HG03108 (cell line): ENCODE data around the gene DNAJC22.

Experiments used
- ATAC-seq: cut with Tn5 transposase; IDR thresholded peaks from one replicate; pipeline ENCODE4 v1.9.1; 2021; ENCODE audit warnings: moderate library complexity; ENCODE audit not compliant: unreplicated experiment

DNAJC22 gene

DNA sequence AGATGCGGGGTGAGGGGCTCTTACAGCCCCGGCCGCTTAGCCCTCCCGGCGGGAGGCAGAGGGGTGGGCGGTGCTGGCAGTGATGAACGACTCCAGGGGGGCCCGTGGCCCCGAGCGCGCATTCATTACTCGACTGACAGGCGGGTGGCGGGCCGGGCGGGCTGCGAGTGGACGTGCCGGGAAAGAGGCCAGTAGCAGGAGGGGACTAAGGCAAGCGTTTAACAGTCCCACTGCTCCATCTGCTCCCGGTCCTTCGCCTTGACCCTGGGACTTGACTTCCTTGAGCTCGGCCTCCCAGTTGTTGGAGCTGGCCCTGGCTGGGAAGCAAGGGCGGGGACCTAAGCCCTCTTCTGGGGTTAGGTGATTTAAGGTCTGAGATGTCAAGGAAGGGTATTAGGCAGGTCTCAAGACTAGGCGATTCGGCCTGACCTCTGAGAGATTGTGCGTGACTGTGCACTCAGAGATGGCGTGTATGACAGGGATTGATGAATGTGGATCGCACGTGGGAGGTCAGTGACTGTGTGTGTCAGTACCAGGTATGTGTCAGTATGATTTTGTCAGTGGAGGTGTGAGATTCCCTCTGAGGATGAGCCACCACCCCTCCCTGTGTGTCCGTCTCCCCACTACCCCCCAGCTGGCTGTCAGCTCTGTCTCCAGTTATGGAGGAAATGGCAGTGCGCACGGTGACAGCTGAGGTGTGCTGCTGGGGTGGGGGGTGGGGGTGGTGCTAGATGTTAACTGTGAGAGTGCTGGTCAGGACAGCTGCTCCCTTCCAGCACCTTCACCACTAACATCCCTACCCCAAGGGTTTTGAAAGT, 3.6 kb upstream of the DNAJC22 start:
- ATAC-seq: no peak

DNA sequence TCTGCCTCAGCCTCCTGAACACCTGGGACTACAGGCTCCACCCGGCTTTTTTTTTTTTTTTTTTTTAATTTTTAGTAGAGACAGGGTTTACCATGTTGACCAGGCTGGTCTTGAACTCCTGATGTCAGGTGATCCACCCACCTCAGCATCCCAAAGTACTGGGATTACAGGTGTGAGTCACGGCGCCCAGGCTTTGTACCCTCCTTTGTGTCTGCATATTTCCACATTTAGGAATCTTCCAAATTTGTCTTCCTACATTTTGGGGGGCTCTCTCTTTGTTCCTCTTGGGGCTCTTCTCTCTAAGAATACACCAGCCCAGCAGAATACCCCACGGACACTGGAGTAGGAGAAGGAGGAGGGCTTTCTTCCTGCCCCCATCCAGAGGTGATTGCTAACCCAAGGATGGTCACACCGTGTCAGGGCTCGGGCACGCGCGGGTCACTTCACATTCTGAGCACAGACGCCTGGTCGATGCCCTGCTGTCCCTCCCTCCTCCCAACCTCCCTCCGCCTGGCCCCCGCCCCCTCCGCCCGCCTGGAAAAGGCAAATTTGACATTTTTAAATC, 2.1 kb upstream of the DNAJC22 start:
- no peak for ATAC-seq

DNA sequence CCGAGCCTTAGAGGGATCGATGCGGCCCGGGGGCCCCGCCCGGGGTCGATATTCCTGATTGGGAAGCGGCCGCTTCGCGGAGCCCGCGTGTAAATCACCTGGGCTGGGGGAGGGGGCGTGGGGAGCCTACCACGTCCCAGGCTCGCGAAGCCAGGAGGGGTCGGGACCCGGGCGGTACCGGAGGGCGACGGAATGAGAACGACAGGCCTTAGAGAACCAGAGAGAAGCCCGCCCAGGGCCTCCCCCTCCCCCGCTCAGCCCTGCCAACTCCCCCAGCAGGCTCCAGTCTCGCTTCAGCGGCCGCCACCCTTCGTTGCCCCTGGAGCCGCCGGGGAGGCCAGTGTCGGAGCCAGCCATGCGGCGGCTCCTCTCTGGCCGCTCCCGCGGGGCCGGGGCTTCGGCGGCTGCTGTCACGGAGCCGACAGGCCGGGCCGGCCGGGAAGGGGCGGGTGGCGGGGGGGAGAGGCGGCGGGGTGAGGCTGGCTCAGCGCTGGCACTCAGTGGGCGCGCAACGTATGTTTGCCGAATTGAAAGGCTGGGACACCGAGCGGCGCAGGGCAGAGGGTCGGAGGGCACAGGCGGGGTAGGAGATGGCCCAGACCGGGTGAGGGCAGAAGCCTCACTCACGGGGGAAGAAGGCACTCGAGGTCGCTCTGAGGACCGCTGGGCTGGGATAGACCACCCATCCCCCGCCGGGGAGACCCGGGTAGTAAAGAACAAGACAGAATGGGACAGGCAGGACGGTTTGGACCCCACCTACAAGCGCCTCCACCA, 1.4 kb upstream of the DNAJC22 start:
- ATAC-seq: peak; percentile 45

DNA sequence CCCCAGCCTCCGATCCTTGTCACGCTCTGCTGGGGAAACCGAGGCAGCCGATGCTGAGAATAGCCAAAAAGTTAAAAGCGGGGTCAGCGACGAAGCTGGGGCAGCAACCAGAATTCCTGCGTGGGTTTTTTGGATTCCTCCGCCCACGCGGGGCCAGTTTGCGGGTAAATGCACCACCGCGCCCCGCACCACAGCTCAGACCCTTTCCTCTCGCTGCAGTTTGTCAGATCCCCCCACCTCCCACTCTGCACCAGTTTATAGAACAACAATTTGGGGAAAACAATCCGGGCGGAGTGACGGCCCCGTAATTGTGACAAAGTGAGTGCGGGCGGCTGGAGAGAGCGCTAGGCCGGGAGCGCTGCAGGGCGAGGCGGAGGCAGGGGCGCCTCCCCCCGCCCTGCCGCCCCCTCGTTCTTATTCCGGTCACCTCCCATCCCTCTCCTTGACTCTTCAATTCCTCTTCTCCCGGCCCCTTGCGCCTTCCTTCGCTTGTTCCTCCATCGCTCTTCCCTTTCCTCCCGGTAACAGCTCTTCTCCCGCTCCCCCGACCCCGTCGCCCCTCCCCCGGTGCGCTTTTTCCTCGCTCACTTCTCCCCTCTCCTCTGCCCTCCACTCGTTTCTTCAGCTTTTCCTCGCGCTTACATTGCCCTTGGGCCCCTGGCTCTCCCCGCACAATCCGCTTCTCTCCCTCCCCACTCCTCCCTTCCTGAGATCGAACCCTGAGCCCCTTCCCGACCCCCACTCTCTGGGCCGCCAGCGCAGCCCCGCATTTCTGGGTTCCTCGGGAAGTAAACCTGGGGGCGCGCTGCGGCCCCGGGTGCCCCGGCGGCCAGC, 646 bp upstream of the DNAJC22 start:
- no peak for ATAC-seq

DNA sequence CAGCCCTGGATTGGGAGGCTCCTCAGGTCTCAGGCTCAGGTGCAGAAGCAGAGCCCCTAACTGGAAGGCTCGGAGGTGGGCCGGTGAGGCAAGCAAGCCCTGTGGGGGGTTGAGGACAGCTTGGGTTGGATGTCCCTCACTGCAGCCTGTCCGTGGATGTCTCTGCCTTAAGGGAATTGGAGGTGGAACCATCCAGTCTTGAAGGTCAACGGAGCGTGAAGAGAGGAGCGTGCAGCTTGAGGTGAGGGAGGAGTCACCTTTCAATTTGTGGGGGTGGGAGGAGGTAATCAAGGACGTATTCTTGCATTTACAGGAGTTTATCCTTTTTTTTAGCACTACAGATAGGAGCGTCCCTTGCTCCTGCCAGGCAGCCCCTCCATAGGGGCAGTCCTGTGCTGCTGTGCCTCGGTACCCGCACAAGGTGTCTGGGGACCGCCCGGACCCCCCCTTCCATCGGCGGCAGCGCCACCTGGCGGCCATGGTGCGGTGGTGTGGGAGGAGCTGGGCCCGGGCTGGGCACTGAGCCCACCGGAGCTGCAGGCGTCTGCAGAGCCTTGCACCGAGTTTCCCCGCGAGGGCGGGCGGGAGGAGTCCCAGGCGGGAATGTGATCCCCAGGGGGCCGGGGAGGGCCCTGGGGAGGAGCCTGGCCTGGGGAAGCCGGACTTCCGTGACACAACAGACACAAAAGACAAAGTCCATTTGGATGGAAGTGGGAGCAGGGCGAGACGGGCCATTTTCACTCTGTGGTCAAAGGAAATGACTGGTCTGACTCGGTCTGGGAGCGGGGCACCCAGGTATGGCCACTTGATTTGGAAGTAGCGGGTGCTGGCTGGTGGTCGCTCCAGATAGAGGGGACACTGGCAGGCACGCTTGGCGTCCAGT, 864 bp downstream of the DNAJC22 start:
- no peak for ATAC-seq

DNA sequence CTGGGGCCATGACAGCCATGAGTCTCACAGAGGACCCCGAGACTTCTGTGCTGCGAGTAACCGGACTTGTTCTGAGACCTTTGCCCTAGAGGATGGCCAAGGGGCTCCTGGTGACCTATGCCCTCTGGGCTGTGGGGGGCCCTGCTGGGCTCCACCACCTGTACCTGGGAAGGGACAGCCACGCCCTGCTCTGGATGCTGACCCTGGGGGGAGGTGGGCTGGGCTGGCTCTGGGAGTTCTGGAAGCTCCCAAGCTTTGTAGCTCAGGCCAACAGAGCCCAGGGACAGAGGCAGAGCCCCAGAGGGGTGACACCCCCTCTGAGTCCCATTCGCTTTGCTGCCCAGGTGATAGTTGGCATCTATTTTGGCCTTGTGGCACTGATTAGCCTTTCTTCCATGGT, 2.1 kb downstream of the DNAJC22 start:
- no peak for ATAC-seq

DNA sequence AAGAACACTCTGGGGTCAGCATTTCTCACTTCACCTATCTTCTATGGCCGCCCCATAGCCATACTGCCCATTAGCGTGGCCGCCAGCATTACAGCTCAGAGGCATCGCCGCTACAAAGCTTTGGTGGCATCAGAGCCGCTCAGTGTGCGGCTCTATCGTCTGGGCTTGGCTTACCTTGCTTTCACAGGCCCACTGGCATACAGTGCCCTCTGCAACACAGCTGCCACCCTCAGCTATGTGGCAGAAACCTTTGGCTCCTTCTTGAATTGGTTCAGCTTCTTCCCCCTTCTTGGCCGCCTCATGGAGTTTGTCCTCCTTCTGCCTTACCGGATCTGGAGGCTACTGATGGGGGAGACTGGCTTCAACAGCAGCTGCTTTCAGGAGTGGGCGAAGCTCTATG, 2.6 kb downstream of the DNAJC22 start:
- no peak for ATAC-seq

DNA sequence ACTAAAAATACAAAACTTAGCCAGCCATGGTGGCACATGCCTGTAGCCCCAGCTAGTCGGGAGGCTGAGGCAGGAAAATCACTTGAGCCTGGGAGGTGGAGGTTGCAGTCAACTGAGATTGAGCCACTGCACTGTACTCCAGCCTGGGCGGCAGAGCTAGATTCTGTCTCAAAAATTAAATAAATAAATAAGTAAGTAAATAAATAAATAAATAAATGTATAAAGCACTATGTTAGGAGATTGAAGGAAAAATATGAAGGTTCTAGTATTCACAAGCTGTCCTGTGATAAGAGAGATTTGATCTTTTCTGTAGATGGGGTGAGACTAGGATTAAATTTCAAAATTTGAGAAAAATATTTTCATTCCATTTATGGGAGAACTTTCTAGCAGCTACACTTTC, 5.7 kb downstream of the DNAJC22 start:
- ATAC-seq: no peak

DNA sequence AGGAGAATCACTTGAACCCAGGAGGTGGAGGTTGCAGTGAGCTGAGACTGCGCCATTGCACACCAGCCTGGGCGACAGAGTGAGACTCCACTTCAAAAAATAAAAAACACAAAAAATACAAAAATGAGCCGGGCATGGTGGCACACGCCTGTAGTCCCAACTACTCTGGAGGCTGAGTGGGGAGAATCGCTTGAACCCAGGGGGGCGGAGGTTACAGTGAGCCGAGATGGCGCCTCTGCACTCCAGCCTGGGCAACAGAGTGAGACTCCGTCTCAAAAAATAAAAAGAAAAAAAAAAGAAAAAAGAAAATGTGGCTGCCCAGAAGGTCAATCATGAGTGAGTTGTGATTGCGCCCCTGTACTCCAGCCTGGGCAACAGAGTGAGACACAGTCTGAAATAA, 9.2 kb downstream of the DNAJC22 start:
- no peak for ATAC-seq

DNA sequence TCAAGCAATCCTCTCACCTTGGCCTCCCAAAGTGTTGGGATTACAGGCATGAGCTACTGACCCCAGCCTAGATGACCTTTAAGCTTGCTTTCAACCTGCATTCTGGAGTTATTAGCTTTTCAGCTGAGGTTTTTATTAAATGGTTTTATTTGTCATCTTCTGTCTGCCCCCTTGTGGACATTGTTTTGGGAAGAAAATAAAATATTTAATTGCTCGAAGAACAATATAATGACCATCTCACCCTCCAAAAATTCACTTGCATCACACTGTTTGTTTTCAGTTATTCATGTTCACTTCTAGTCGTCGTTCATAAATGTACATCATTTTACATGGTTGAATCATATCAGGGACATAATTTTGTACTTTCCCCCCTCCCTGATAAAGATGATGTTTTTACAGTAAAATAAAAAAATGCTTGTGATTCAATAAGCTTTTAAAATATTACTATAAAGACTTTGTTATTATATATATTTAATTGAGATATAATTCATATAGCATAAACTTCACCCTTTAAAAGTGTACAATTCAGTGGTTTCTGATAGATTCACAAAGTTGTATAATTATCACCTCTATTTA, 10.5 kb downstream of the DNAJC22 start:
- ATAC-seq: no peak

DNA sequence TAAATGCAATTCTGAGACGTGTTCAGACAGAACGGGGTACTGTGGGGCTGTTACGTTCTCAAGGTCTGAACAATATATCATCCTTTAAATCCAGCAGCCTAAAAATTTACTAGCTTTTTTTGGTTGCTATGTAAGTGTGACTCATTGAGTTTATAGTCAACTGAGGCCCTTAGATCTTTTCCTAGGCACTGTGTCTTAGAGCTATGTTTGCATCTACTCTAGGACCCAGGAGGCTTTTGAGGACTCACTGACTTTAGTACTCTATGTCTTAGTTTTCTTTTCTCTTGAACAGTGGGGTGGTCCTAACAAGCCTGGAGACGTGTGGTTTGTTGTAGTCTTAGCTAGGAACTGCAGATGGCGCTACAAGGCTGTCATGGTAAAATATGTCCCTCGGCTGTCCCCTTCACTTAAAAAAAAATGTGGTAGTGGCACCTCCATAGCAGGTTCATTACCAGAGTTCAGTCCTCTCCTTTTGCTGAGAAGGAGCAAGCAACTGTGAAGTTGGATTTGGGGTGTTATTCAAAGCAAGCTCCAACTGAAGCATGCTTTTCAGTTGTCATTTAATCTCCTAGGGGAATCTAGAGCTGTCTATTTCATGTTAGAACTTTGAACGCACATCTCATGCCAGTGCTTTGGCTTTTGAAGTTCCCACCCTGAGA, 11.9 kb downstream of the DNAJC22 start:
- ATAC-seq: no peak

DNA sequence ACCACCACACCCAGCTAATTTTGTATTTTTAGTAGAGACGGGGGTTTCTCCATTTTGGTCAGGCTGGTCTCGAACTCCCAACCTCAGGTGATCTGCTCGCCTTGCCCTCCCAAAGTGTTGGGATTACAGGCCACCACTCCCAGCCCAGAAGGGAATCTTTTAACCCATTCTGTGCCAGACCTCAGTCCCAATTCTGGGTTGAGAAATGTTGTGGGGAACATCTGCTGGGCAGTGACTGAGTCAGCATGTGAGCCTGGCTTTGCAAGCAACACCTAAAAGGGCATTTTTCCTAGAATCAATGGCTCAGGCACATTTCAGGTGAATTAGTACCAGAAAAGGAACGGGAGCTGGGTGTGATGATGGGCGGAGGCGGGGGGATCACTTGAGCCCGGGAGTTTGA, 13.0 kb downstream of the DNAJC22 start:
- no peak for ATAC-seq

DNA sequence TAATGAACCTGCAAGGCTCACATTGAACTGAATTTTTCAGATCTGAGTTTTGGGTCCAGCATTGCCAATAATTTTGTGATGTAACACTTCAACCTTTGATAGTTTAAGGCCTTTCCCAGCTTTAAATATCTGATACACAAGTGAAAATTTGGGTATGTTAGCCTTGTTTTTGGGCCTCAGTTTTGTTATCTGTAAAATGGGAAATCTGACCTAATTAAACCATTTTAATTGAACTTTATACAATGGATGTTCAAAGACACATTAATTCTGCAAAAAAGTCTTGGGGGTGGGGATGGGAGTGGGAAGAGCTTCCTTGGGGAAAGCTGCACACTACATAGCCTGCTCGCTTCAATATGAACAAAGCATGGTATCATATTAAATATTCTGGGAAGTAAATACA, 15.4 kb downstream of the DNAJC22 start:
- ATAC-seq: no peak

DNA sequence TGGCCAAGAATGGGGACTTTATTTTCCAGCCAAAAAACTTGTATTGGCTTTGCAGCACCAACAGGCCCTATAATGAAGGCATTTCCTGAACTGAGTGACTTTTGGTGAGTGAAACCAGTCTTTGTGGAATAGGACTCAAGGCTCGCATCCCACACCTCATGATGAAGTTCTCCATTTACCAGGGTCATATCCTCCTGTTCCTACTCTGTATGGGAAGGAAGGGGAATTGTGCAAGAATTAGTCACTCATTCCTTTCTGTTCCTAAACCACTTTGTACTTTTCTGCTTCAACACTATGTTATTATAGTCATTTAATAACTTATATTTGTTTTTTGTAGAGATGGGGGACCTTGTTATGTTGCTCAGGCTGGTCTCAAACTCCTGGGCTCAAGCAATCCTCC, 18.3 kb downstream of the DNAJC22 start:
- no peak for ATAC-seq

DNA sequence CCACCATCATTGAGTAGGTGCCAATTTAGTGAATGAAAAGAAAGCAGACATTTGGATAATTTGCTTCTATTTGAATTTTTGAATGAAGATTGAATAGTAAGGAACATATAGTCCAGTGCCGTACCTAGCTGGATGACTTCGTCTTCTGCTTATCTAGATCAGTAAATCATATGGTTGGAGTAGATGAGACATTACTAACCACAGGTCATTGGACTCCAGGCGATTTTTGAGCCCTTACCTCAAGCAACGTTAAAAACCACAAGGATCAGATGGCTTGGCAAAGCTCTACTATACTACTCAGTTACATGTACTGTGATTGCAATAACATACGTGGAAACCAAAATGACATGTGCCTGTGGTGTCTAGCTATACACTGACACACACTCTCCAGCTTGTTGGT, 18.9 kb downstream of the DNAJC22 start:
- no peak for ATAC-seq

DNA sequence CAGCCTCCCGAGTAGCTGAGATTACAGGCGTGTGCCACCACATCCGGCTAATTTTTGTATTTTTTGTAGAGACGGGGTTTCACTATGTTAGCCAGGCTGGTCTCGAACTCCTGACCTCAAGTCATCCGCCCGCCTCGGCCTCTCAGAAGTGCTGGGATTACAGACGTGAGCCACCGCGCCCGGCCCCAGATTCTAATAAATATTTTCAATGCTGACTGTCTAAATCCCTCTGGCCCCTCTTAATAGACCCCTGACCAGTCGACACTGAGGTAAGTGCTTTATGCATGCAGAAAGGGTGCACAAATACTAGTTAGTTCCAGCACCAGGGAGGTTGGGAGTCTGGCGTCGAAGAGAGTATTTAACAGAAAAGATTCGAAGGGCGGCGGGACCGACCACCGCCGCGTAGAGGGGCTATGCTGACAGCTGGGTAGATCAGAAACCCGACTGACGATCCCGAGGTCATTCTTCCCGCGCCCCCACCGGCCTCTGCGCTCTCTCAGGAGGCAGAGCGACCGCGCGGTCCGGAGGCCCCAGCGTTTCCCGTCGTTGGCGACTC, 19.5 kb downstream of the DNAJC22 start:
- no peak for ATAC-seq

DNA sequence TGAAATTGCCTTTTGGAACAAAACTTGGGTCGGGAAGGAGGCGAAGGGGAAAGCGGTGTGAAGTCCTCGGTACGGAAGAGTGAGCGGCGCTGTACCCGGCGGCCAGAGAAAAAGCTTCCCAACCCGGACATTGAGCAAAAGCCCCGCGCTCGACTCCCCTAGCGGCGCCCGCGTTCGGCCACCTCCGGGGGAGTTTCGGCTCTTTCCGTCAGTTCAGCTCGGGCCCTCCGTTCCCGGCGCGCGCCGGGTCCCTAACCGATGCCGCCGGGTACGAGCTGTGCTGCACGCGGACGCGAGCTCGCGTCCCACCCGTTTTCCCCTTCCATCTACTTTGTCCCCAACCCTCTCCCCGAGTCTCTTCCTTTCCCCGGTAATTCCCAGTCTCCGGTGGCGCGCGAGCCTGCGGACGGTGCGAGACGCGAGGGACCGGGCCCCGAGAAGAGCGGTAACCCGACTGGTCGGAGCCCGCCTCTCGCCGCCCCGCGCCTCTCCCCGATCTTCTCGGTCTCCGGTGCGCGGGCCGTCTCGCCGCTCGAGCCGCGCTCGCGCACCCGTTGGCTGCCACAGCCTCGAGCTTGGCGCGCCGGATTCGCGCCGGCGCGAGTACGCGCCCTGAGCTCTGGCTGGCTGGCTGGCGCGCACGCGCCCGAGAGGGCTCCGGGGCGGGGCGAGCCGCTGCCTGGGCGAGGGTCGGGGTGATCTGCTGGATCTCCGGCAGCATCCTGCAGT, 20.1 kb downstream of the DNAJC22 start:
- ATAC-seq: peak; percentile 67
